A549 (cell line): Measurements from ENCODE around the gene KIF24. TPM values are rescaled to one million over a fixed set of nuclear protein-coding genes. Genes with fewer than 3 reads are reported as not detected.
"Not testable (repeated sequence)": the region's sequence is repeated elsewhere in the genome, so short reads cannot be mapped to it uniquely, and the experiment has no call there.

ENCODE experiments used
- ATAC-seq, 2 experiments: fragments of 200-7000 bp in 1 of 2; fragments of >200 bp in 1 of 2; cut with Nextera tagmentation in 1 of 2; cut with Tn5 transposase in 1 of 2; 3 replicates each; pipeline versions ENCODE4 v1.8.0 to v1.9.1; 2018 to 2020; ENCODE audit warnings: mild to moderate bottlenecking in 1 of 2, moderate library complexity in 1 of 2
- CTCF ChIA-PET: fragments of 300-600 bp; sonication (Branson Sonifier 250); formaldehyde crosslinking; extraction: SDS; loops from one replicate; lab custom pipeline; 2021; ENCODE audit warnings: antibody characterized with exemption, inconsistent platforms; lab: Yijun Ruan, JAX
- POLR2A ChIA-PET: fragments of 350-600 bp; formaldehyde crosslinking; extraction: SDS; loops from one replicate; lab custom pipeline; 2021; ENCODE audit warnings: antibody characterized with exemption, inconsistent platforms; lab: Yijun Ruan, JAX
- DNase-seq, 2 experiments: peaks; one replicate each; pipeline versions ENCODE4 v3.0.0 to v3.0.0-alpha.2; 2011 to 2016; ENCODE audit warnings: low read depth in 1 of 2, low spot score in 1 of 2
- FAIRE-seq: peaks from 2 replicates; lab custom pipeline; 2011; peaks lifted over from hg19 to GRCh38; lab: Jason Lieb, UNC
- H3K27ac ChIP-seq, 2 experiments: fragments of >200 bp; sonication (Bioruptor Twin); formaldehyde crosslinking; 3 replicates each; pipeline ENCODE4 v1.5.1; 2016 to 2017
- H3K4me1 ChIP-seq: fragments of >200 bp; sonication (Bioruptor Twin); formaldehyde crosslinking; 3 replicates; pipeline ENCODE4 v1.6.1; 2016
- H3K4me2 ChIP-seq: fragments of >200 bp; sonication (Bioruptor Twin); formaldehyde crosslinking; 3 replicates; pipeline ENCODE4 v1.6.1; 2016
- H3K4me3 ChIP-seq: fragments of >200 bp; sonication (Bioruptor Twin); formaldehyde crosslinking; 3 replicates; pipeline ENCODE4 v1.5.1; 2016
- H3K9me3 ChIP-seq: fragments of >200 bp; sonication (Bioruptor Twin); formaldehyde crosslinking; 3 replicates; pipeline ENCODE4 v1.6.1; 2016
- CEBPB ChIP-seq, 2 experiments: fragments of >200 bp in 1 of 2; sonication (Bioruptor Twin) in 1 of 2; formaldehyde crosslinking in 1 of 2; IDR thresholded peaks; 2 replicates each; pipeline ENCODE4 v1.6.1; 2012 to 2016
- EP300 ChIP-seq, 2 experiments: fragments of >200 bp; sonication (Bioruptor Twin); formaldehyde crosslinking; IDR thresholded peaks; 2 replicates in 1 of 2; 3 replicates in 1 of 2; pipeline ENCODE4 v1.6.1; 2016 to 2017
- HEYL ChIP-seq: fragments of 250-450 bp; sonication (Bioruptor Pico); IDR thresholded peaks from 2 replicates; pipeline ENCODE4 v1.8.0; 2021; ENCODE audit warnings: mild to moderate bottlenecking, moderate library complexity
- HOXB13 ChIP-seq: fragments of 250-450 bp; sonication (Bioruptor Pico); IDR thresholded peaks from 2 replicates; pipeline ENCODE4 v1.5.0; 2020; ENCODE audit warnings: low read depth, mild to moderate bottlenecking, moderate library complexity
- JUNB ChIP-seq: fragments of >200 bp; sonication (Bioruptor Twin); formaldehyde crosslinking; IDR thresholded peaks from 2 replicates; pipeline ENCODE4 v1.6.1; 2016
- KDM1A ChIP-seq: fragments of 200-600 bp; sonication (generic); IDR thresholded peaks from 2 replicates; pipeline ENCODE4 v1.6.1; 2016; ENCODE audit warnings: low read depth, mild to moderate bottlenecking
- KDM5A ChIP-seq: fragments of 200-600 bp; sonication (generic); IDR thresholded peaks from 2 replicates; pipeline ENCODE4 v1.6.1; 2016; ENCODE audit warnings: antibody characterized with exemption, mild to moderate bottlenecking
- MAZ ChIP-seq: fragments of 150-350 bp; IDR thresholded peaks from 2 replicates; pipeline ENCODE4 v1.6.1; 2014; ENCODE audit warnings: antibody characterized with exemption, low read depth, low read length, borderline replicate concordance
- NR3C1 ChIP-seq: fragments of >200 bp; sonication (Bioruptor Twin); formaldehyde crosslinking; IDR thresholded peaks from 3 replicates; pipeline ENCODE4 v1.6.1; 2017
- RARB ChIP-seq: fragments of 250-450 bp; sonication (Bioruptor Pico); IDR thresholded peaks from 2 replicates; pipeline ENCODE4 v1.8.0; 2021; ENCODE audit warnings: mild to moderate bottlenecking, moderate library complexity
- RNF2 ChIP-seq: fragments of 200-600 bp; sonication (generic); IDR thresholded peaks from 2 replicates; pipeline ENCODE4 v1.6.1; 2016; ENCODE audit warnings: low read depth, mild to moderate bottlenecking, antibody characterized with exemption, moderate library complexity, borderline replicate concordance
- SMC3 ChIP-seq: fragments of >200 bp; sonication (Bioruptor Twin); formaldehyde crosslinking; IDR thresholded peaks from 3 replicates; pipeline ENCODE4 v1.6.1; 2018; ENCODE audit warnings: inconsistent platforms
- SREBF2 ChIP-seq: fragments of 450-650 bp; IDR thresholded peaks from 2 replicates; pipeline ENCODE4 v1.6.1; 2014; ENCODE audit warnings: mild to moderate bottlenecking, moderate library complexity
- ZNF302 ChIP-seq: fragments of 250-450 bp; sonication (Bioruptor Pico); IDR thresholded peaks from 2 replicates; pipeline ENCODE4 v1.9.0; 2021; ENCODE audit warnings: inconsistent platforms, mild to moderate bottlenecking, moderate library complexity
- WGBS: methylation state at CpG from one replicate; pipeline ENCODE4 v1.1.6; 2017; ENCODE audit errors: missing lambda C conversion rate; 5-methylcytosine and 5-hydroxymethylcytosine counted together
- polyA plus RNA-seq, 4 experiments: library from polyadenylated mRNA; depleted of rRNA in 3 of 4; stranded (reverse); fragments of >200 nt; fragmentation: RNase III in 1 of 4; extraction: RNeasy Plus Mini Kit Qiagen cat#74134 plus additional on column Dnase treatment in 1 of 4; gene quantifications; 2 replicates in 3 of 4; 3 replicates in 1 of 4; pipeline ENCODE4 v1.2.3, GENCODE V29; 2011 to 2017
- TF ChIP-seq, protein P1 (sequence below): fragments of 450-650 bp; IDR thresholded peaks from 2 replicates; pipeline ENCODE4 v1.6.1; 2014; ENCODE audit warnings: antibody characterized with exemption
- TF ChIP-seq, protein P2 (sequence below): fragments of >200 bp; sonication (Bioruptor Twin); formaldehyde crosslinking; IDR thresholded peaks from 2 replicates; pipeline ENCODE4 v1.6.1; 2016
- TF ChIP-seq, protein P3 (sequence below): fragments of 250-450 bp; sonication (Bioruptor Pico); IDR thresholded peaks from 2 replicates; pipeline ENCODE4 v1.5.0; 2021; ENCODE audit warnings: mild to moderate bottlenecking, moderate library complexity, borderline replicate concordance
- TF ChIP-seq, protein P4 (sequence below): fragments of 200-600 bp; sonication (generic); IDR thresholded peaks from 2 replicates; pipeline ENCODE4 v1.6.1; 2016; ENCODE audit warnings: antibody characterized with exemption, mild to moderate bottlenecking, moderate library complexity
- TF ChIP-seq, protein P5 (sequence below): fragments of >200 bp; sonication (Bioruptor Twin); formaldehyde crosslinking; IDR thresholded peaks from 3 replicates; pipeline ENCODE4 v1.5.1; 2016
- TF ChIP-seq, protein P6 (sequence below): fragments of 250-450 bp; sonication (Bioruptor Pico); IDR thresholded peaks from 2 replicates; pipeline ENCODE4 v1.5.0; 2020; ENCODE audit warnings: low read depth, mild to moderate bottlenecking, moderate library complexity

KIF24 gene
- polyA plus RNA-seq, 2 of the 4 experiments (the other 2 are of a cell fraction) = 3.2 to 4.4 TPM

DNA sequence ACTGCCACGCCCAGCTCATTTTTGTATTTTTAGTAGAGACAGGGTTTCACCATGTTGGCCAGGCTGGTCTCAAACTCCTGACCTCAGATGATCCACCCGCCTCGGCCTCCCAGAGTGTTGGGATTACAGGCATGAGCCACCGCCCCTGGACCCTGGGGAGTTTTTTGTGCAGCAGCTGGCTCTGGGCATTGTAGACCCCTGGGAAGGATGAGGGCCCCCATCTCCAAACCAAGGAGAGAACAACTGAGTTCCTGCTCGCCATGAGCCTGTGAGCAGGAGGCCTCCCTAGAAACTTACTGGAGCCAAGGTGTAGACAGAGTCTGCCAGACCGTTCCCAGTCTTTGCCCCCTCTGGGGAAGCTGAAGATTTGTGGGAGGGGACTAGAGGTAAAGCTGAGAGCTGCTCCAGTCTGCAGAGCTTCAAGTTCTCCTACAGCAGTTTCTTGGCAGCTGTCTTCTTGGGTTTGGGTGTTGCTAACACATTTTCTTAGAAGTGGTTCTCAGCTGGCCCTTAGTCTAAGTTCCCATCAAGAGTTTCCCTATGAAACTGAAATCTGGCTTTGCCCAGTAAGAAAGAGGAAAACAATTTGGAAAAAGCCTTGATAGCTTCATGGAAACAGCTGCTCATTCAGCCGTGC, 12.7 kb upstream of the KIF24 start:
- Histone ChIP-seq H3K9me3 (no peaks in the 10 kb centered on the region), H3K4me3 (no peak overlapping the region), H3K4me2 (no peak overlapping the region), H3K27ac (no peak overlapping the region), H3K4me1 (no peaks in the 10 kb centered on the region)
- WGBS = 92% methylated on average over 7 of the region's 7 CpGs
- ChIA-PET POLR2A (no interaction called here), CTCF (interaction anchor here (1.1 to 23.6 kb wide), 4 partner anchors 9 to 250 kb away, joined by 3 to 417 read pairs (median 28); partner anchors contain the start of gene MYORG)
- ATAC-seq (no peak), DNase-seq (no peak), FAIRE-seq (no peak)
- TF ChIP-seq SREBF2 = no peak
- TF ChIP-seq RARB = no peak
- TF ChIP-seq SMC3 = no peak
- TF ChIP-seq, protein P1, sequence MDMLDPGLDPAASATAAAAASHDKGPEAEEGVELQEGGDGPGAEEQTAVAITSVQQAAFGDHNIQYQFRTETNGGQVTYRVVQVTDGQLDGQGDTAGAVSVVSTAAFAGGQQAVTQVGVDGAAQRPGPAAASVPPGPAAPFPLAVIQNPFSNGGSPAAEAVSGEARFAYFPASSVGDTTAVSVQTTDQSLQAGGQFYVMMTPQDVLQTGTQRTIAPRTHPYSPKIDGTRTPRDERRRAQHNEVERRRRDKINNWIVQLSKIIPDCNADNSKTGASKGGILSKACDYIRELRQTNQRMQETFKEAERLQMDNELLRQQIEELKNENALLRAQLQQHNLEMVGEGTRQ = no peak
- TF ChIP-seq EP300 (IDR thresholded peaks at IDR 0.05) = no peak
- no peak for TF ChIP-seq ZNF302 (CRISPR knock-in tag)
- TF ChIP-seq JUNB = no peak
- no peak for TF ChIP-seq NR3C1
- no peak for TF ChIP-seq HEYL (CRISPR knock-in tag)
- TF ChIP-seq MAZ = no peak
- no peak for TF ChIP-seq KDM5A
- no peak for TF ChIP-seq RNF2

DNA sequence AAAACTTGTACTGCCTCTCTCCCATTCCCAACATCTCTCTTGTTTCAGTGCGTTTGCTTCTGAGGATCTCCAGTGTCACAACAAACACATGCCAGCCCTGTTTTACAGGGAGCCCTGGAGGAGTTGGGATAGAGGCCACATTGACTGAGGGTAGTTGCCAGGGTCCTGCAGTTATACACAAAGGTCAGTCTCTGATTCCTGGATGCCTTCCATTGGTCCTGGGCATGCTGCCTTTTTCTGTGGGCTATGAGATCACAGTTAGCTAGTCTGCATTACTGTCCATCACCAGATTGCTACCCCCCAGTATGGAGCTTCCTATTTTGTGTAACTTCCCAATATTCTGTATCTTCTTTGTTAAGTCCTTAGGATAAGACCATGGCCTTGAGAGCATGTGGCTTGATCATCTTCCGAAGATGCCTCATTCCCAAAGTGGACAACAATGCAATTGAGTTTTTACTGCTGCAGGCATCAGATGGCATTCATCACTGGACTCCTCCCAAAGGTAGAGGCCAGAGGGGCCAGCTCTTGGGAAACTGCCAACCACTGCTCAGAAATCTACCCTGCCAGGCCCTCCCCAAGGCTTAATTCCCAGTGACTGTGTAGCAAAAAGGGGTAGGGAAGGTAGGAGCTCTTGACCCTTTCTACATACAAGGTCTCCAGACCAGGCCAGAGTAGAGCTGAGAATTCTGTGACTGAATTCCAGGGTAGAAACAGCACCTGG, 9.8 kb upstream of the KIF24 start:
- TF ChIP-seq KDM1A (no peak), ZNF302 (CRISPR knock-in tag) (no peak), CEBPB (IDR thresholded peaks at IDR 0.05) (no peak), HOXB13 (no peak)
- TF ChIP-seq, protein P2, sequence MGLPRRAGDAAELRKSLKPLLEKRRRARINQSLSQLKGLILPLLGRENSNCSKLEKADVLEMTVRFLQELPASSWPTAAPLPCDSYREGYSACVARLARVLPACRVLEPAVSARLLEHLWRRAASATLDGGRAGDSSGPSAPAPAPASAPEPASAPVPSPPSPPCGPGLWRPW = no peak
- TF ChIP-seq, protein P3, sequence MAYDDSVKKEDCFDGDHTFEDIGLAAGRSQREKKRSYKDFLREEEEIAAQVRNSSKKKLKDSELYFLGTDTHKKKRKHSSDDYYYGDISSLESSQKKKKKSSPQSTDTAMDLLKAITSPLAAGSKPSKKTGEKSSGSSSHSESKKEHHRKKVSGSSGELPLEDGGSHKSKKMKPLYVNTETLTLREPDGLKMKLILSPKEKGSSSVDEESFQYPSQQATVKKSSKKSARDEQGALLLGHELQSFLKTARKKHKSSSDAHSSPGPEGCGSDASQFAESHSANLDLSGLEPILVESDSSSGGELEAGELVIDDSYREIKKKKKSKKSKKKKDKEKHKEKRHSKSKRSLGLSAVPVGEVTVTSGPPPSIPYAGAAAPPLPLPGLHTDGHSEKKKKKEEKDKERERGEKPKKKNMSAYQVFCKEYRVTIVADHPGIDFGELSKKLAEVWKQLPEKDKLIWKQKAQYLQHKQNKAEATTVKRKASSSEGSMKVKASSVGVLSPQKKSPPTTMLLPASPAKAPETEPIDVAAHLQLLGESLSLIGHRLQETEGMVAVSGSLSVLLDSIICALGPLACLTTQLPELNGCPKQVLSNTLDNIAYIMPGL (CRISPR knock-in tag) = no peak
- TF ChIP-seq, protein P1 = no peak
- TF ChIP-seq, protein P4, sequence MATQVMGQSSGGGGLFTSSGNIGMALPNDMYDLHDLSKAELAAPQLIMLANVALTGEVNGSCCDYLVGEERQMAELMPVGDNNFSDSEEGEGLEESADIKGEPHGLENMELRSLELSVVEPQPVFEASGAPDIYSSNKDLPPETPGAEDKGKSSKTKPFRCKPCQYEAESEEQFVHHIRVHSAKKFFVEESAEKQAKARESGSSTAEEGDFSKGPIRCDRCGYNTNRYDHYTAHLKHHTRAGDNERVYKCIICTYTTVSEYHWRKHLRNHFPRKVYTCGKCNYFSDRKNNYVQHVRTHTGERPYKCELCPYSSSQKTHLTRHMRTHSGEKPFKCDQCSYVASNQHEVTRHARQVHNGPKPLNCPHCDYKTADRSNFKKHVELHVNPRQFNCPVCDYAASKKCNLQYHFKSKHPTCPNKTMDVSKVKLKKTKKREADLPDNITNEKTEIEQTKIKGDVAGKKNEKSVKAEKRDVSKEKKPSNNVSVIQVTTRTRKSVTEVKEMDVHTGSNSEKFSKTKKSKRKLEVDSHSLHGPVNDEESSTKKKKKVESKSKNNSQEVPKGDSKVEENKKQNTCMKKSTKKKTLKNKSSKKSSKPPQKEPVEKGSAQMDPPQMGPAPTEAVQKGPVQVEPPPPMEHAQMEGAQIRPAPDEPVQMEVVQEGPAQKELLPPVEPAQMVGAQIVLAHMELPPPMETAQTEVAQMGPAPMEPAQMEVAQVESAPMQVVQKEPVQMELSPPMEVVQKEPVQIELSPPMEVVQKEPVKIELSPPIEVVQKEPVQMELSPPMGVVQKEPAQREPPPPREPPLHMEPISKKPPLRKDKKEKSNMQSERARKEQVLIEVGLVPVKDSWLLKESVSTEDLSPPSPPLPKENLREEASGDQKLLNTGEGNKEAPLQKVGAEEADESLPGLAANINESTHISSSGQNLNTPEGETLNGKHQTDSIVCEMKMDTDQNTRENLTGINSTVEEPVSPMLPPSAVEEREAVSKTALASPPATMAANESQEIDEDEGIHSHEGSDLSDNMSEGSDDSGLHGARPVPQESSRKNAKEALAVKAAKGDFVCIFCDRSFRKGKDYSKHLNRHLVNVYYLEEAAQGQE = no peak
- TF ChIP-seq, protein P5, sequence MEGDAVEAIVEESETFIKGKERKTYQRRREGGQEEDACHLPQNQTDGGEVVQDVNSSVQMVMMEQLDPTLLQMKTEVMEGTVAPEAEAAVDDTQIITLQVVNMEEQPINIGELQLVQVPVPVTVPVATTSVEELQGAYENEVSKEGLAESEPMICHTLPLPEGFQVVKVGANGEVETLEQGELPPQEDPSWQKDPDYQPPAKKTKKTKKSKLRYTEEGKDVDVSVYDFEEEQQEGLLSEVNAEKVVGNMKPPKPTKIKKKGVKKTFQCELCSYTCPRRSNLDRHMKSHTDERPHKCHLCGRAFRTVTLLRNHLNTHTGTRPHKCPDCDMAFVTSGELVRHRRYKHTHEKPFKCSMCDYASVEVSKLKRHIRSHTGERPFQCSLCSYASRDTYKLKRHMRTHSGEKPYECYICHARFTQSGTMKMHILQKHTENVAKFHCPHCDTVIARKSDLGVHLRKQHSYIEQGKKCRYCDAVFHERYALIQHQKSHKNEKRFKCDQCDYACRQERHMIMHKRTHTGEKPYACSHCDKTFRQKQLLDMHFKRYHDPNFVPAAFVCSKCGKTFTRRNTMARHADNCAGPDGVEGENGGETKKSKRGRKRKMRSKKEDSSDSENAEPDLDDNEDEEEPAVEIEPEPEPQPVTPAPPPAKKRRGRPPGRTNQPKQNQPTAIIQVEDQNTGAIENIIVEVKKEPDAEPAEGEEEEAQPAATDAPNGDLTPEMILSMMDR = no peak
- TF ChIP-seq, protein P6, sequence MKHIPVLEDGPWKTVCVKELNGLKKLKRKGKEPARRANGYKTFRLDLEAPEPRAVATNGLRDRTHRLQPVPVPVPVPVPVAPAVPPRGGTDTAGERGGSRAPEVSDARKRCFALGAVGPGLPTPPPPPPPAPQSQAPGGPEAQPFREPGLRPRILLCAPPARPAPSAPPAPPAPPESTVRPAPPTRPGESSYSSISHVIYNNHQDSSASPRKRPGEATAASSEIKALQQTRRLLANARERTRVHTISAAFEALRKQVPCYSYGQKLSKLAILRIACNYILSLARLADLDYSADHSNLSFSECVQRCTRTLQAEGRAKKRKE (CRISPR knock-in tag) = no peak
- POLR2A ChIA-PET = no interaction called here
- 90% methylated on average over 2 of the region's 2 CpGs for WGBS
- Histone ChIP-seq H3K4me2 (no peak overlapping the region), H3K9me3 (no peaks in the 10 kb centered on the region), H3K4me3 (no peak overlapping the region), H3K4me1 (no peaks in the 10 kb centered on the region), H3K27ac (no peak overlapping the region)
- CTCF ChIA-PET = interaction anchor here (0.9 to 23.6 kb wide), 10 partner anchors 6 to 265 kb away, joined by 3 to 417 read pairs (median 6); partner anchors contain the start of gene MYORG
- no peak for FAIRE-seq
- no peak for ATAC-seq
- DNase-seq = no peak

DNA sequence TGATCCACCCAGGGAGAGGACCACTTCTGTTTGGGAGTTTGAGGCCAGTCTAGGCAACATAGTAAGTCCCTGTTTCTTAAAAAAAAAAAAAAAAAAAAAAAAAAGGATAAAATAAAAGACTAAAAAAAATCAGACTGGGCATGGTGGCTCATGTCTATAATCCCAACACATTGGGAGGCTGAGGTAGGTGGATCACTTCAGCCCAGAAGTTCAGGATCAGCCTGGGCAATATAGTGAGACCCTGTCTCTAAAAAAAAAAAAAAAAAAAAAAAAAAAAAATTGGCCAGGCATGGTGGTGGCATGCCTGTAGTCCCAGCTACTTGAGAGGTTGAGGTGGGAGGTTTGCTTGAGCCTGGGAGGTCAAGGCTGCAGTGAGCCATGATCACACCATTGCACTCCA, 9.0 kb upstream of the KIF24 start:
- ChIA-PET POLR2A (interaction anchor here (0.6 kb wide), 1 partner anchor 259 kb away, joined by 3 read pairs; no protein-coding TSS in a partner anchor), CTCF (interaction anchor here (1.0 to 23.6 kb wide), 5 partner anchors 10 to 254 kb away, joined by 3 to 417 read pairs (median 11); partner anchors contain the start of gene MYORG)
- not testable (repeated sequence) for ATAC-seq, DNase-seq, H3K4me2 ChIP-seq, H3K4me1 ChIP-seq, FAIRE-seq, H3K27ac ChIP-seq, H3K4me3 ChIP-seq, H3K9me3 ChIP-seq
